GM08714 (cell line): ENCODE measurements around the gene AXDND1.

Experiments used
- H3K4me3 ChIP-seq: fragments of 200-500 bp; sonication (Bioruptor generic); 2 replicates; pipeline ENCODE4 v1.5.1; 2014; ENCODE audit warnings: mild to moderate bottlenecking, low read length, inconsistent platforms
- ZNF274 ChIP-seq: IDR thresholded peaks from 2 replicates; pipeline ENCODE4 v1.6.1; 2012; ENCODE audit warnings: mild to moderate bottlenecking, low read depth, low read length

Gene AXDND1

DNA sequence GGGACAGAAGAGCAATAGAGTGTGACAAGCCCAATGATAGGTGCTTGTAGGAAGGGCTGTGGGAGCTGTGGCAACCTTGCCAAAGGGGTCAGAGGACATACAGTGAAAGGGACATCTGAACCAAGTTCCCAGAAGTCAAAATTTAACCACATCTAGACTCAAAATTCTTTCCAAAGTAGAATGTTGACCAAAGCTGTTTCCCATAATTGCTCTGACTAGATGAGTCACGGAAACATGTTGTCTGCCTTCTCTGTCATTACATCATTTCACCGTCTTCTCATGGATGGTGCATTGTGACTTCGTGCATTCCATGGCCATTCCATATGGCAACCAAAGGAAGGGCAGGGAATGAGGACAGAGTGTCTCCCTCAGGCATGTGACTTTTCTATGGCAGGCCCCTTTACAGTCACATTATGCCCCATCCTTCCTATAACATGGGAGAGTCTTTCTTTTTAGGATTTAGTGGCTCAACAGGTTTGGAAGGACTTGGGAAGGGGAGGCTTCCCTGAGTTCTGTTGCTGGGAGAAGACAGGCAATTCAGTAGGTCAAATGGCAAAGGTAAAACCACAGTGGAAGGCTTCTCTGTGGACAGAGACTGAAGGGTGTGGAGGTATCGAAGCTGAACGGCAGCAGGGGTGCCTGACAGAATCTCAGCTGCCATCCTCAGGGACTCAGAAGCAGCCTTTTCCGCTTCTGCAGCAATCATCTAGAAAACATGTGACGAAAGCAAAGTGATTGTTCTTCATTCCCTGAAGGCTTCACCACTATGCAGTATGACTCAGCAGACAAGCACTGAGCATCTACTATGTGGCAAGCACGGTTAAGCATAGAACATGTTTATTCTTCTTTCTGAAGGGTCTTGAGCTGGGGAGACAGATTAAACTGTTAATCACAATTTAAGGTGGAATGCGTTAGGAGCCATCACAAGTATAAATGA, 185.2 kb downstream of the AXDND1 start:
- no peak overlapping the region for H3K4me3 ChIP-seq
- TF ChIP-seq ZNF274, result no peak

- TF ChIP-seq ZNF274, result no peak
These were observed 188.7 kb downstream of the AXDND1 start for GRCh38 chr1:179554427-179554826.

GRCh38 chr1:179558078-179558477, 192.3 kb downstream of the AXDND1 start:
- TF ChIP-seq ZNF274, result no peak
- no peak overlapping the region for H3K4me3 ChIP-seq

More at GRCh38 chr1:179554427-179554826, 188.7 kb downstream of the AXDND1 start:
- no peak overlapping the region for H3K4me3 ChIP-seq

DNA sequence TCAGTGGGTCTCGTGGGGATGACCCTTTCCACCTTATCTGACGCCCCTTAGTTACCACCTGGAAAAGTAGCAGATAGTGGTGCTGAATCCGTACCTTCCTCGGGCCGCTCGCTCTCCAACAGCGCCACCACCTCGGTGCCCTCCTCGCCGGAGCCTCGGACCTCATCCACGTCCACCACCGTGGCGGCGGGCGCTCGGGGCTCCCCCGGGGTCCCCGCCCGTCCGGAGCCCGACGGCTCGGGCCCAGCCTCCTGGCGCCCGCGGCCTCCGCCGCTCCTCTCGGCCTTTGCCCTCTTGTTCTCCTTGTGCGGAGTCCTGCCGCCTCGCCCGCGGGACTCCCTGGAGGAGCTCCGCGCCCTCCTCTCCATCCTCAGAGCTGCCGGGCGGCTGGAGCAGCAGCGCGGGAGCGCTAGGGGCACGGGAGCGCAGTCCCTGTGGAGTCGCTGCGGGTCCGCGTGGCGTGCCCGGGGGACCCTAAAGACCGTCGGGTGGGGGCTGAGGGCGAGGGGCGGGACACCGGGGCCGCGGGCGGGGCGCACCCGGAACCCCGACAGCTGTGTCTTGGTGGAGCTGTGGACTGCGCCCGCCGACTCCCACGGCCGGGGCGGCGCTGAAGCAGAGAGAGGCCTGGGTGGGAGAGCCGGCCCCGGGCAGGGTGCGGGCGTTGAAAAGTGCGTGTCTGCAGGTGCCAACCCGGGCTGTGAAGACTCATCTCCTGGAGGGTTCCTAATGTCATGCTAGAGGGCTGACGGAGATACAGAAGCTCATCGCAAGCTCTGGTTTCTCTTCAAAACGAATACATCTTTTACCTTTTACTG, 209.9 kb downstream of the AXDND1 start, which contains the start of gene NPHS2:
NPHS2 (minus strand) TSS at position 452 of the 818 bp plus-strand sequence; CDS start at position 368, 84 bp downstream.
- H3K4me3 ChIP-seq, result no peak within 1 kb of the TSS; the same call in 1 of the 2 replicates
- TF ChIP-seq ZNF274, result no peak

DNA sequence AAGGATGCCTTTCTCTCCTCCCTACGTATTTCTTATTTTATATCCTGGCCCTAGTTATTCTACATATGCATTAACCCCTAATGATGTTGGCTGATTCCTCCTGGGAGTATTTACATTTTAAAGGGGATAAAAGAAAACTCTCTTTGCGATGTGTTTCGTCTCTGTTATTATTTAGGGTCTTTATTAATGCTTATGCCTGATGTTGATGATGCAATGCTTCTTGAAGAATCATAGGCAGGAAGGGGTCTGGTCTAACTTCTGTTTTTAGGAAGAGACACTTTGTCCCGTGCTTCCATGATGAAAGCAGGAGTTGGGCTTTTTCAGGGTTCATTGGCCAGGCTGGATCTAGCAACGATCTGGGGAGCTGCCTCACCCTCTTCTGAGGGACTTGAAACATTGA, 210.7 kb downstream of the AXDND1 start:
- no peak overlapping the region for H3K4me3 ChIP-seq
- TF ChIP-seq ZNF274, result no peak

DNA sequence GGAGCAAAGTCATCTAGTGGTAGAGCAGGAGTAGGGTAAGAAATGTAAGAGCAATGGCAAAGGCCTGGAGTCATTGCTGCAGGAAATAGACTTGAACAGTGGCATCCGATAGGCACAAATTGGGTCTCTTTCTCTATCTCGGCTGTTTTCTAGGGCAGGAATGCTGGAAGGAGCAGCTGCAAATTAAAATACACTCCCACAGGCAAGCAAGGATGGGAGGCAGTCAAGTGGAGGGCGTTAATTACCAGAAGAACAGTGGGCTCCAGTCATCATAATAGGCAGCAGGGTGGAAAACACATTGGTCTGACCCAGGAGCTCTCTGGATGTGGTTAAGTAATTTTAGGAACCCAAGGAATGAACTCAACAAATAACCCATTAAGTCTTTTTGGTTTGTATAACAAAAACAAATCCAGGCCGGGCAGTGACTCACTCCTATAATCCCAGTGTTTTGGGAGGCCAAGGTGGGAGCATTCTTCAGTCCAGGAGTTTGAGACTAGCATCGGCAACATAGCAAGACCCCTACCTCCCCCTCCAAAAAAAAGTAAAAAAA, 218.1 kb downstream of the AXDND1 start:
- no peak overlapping the region for H3K4me3 ChIP-seq
- TF ChIP-seq ZNF274, result no peak

GRCh38 chr1:179586107-179586823, 220.5 kb downstream of the AXDND1 start:
- no peak overlapping the region for H3K4me3 ChIP-seq
- no peak for TF ChIP-seq ZNF274

- no peak for TF ChIP-seq ZNF274
These were observed 221.6 kb downstream of the AXDND1 start for GRCh38 chr1:179587336-179587735.

GRCh38 chr1:179588425-179589024, 222.8 kb downstream of the AXDND1 start:
- no peak for TF ChIP-seq ZNF274
- H3K4me3 ChIP-seq, result no peak overlapping the region

More at GRCh38 chr1:179587336-179587735, 221.6 kb downstream of the AXDND1 start:
- no peak overlapping the region for H3K4me3 ChIP-seq

DNA sequence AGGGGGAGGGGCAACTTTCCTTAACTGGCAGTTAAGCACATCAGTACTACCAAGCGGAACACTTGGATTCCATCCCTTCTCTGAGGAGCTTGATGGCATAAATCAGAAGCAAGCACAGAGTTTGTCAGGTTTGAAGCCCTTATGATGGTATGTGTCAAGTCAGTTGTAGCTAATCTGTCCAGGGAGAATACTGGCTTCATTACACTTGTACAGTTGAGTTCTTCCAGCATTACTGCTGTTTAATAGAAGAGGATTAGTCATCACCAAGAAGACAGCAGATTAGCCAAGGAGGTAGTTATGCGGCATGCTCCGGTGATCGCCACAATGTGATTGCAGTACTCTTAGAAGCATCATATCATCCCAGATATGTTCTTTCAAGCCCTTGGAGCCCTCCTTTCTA, 223.7 kb downstream of the AXDND1 start:
- TF ChIP-seq ZNF274, result no peak
- no peak overlapping the region for H3K4me3 ChIP-seq

- no peak overlapping the region for H3K4me3 ChIP-seq
- no peak for TF ChIP-seq ZNF274
These were observed 224.9 kb downstream of the AXDND1 start for GRCh38 chr1:179590671-179591070.

DNA sequence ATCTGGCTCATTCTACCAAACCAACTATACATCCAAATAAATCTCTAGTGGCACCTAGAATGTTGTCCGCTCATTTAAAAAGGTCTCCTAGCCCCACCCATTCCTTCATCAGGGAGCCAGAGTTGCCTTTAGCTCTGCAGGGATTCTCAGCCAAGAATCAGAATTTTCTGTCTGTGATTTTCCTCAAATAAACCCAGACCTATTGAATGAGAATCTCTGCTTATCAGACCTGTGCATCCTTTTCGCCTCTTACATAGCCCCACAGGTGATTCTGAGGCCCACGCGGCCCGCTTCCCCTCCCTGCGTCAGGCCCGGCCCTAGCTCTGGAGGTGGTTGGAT, 225.5 kb downstream of the AXDND1 start:
- no peak for TF ChIP-seq ZNF274
- no peak overlapping the region for H3K4me3 ChIP-seq
